Stimulated activated naive CD8-positive, alpha-beta T cell treated with anti-CD3 and anti-CD28 coated beads, Interleukin-15, Interleukin-2, amounts not matched to agents 100 U/mL and 50 U/mL, for 24 hours (primary cell): ENCODE measurements around the gene GBF1.
A peak's percentile ranks its signal among the peaks of the same experiment; 100 is the strongest.

Experiments used
- ATAC-seq: fragments of 150-1000 bp; cut with Tn5 transposase; one replicate; pipeline ENCODE4 v1.10.0; 2021
- DNase-seq: peaks from one replicate; pipeline ENCODE4 v3.0.0; 2021

Gene GBF1

DNA sequence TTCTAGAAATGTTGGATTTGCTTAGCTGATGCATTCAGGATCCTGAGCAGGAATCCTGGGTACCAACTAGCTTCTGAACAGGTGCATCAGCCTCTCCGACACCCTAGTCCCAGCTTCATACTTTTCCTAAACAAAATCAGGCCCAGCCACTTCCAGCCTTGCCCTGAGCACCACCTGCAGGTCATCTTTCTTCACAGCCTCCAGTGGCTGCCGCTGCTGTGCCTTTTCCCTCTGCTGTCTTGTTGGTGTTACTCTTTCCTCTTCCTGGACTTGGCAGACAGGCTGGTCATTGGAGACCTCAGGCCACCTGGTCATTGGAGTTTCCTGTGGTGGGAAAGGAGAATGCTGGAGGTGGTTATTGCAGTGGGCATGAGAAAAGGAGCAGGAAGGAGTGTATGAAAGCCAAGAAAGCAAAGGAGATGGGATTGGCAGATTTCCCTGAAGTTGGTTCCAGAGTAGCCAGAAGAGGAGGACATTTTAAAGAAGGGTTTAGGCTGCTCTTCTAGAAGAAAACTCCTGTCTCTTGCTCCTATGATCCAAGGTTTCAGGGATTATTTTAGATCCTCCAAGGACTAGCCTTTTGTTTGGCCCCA, 102.0 kb downstream of the GBF1 start:
- ATAC-seq (no peak), DNase-seq (peak; percentile 30)

DNA sequence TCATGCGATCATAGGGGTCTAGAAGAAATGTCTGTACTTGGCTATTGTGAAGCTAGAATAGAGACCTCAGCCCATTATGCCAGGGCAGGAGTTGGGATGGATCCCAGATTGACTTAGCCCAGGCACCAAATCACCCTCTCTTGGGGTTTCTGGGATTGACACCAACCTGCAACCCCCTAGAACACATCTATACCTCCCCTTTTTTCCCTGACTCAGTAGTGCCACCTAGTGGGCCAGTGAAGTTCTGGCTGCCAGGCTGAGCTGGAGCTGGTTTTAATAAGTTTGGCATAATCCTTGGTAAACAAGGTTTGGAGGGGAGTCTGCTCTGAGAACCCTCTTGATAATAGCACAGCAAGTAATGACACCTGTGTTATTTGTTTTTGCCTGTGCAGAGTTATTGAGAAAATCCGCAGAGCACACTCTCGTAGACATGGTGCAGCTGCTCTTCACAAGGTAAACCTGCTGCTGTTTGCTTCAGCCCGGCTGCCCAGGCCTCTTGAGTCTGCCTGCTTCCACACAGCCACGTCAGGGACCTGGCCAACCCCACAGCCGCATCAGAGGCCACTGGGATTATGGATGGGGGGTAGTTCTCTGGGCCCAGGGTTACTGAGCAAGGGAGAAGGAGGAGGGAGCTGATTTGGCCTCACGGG, 106.9 kb downstream of the GBF1 start:
- DNase-seq = peak; percentile 82
- peak; percentile 68 for ATAC-seq

DNA sequence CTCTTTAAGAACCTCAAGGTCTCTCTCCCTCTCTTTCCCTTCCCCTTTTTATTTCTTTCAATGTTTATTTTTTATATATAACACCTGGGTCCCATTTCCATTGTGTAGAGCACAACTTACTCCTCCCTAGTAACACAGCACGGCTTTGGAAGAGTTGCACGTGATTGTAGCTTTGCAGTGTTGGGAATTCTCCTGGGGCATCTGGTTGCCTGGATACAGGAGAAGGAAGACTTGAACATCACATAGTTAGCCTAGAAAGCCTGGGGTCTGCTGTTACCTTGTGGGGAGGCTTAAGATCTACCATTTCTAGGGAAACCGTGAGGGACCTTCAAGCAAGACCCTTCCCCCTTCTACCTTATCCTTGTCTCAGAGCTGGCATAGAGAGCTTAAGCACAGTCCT, 109.1 kb downstream of the GBF1 start:
- ATAC-seq = no peak

DNA sequence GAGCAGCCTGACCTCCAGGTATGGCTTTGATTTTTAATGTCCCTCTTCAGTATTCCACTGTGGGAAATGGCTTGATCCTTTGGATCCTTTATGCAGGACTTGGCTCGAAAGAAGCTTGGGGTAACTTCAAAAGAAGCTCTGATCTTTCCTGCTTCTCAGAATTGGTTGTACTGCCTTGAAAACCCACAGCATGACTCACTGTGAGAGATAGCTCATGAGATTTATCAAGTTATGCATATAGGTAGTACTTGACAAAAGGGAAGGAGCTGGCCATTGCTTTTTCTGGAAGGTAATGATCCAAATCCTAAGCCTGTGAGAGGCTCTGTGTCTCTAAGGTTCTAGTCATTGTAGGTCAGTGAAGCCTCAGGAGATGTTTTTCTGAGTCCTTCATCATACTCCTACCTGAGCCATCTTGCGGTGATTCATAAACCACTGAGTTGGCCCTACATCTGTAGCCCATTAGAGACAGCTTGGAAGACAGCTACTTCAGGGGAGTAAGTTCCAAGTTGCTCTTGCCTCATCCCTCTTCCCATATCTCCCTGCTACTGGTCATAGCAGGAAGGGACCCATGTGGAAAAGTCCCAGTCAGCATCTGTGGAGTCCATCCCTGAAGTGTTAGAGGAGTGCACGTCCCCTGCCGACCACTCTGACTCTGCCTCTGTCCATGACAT, 113.5 kb downstream of the GBF1 start:
- ATAC-seq = peak; percentile 66
- DNase-seq = no peak

More for the DNA sequence above, 109.1 kb downstream of the GBF1 start:
- DNase-seq = no peak

DNA sequence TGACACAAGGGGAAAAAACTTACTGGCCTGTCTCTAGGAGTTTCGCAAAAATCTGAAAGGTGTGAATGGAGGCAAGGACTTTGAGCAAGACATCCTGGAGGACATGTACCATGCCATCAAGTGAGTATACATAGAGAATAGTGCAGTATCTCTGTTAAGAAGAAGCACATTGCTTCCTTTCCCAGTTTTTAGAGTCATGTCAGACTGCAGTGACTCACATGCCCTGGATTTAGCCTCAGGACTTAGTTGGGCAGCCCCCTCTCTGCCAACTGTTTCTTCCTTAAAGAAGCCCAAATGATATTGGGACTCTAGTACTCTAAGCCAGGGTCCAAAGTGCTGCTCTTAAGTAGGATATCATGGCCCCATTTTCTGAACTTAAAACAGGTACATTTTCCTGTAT, 122.1 kb downstream of the GBF1 start:
- DNase-seq (no peak), ATAC-seq (no peak)

DNA sequence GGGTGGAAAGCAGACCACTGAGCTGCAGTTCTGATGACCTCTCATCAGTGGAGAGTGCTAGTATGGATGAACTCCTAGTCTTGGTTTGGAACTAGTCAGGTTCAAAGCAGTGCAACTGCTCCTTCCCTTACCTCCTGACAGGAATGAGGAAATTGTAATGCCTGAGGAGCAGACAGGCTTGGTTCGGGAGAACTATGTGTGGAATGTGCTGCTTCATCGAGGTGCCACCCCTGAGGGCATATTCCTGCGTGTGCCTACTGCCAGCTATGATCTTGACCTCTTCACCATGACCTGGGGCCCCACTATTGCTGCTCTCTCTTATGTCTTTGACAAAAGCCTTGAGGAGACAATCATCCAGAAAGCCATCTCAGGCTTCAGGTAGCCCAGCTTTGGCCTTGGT, 122.7 kb downstream of the GBF1 start:
- DNase-seq (no peak), ATAC-seq (no peak)

DNA sequence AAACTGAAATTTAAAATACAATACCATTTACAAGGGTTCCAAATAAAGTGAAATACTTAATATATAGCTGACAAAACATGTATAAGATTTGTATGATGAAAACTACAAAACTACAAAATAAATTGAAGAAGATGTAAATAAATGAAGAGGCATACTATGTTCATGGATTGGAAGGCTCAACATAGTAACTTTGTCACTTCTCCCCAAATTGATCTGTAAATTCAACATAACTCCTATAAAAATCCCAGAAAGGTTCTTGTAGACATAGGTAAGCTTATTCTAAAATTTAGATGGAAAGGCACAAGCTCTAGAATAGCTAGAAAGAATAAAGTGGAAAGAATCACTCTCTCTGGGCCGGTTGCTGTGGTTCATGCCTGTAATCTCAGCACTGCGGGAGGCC, 126.0 kb downstream of the GBF1 start:
- ATAC-seq = no peak
- DNase-seq = no peak

DNA sequence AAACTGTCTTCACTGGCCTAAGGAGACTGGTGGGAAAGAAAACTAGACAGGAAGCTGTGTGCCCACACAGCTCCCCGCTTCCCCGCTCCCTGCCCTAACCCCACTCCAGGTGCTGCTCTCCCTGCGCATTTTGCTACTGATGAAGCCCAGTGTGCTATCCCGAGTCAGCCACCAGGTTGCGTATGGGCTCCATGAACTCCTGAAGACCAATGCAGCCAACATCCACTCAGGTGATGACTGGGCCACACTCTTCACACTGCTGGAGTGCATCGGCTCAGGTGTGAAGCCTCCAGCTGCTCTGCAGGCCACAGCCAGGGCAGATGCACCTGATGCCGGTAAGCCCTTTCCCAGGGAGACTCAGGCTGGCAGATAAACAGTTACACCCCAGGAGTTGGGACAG, 129.9 kb downstream of the GBF1 start:
- DNase-seq (no peak), ATAC-seq (no peak)

DNA sequence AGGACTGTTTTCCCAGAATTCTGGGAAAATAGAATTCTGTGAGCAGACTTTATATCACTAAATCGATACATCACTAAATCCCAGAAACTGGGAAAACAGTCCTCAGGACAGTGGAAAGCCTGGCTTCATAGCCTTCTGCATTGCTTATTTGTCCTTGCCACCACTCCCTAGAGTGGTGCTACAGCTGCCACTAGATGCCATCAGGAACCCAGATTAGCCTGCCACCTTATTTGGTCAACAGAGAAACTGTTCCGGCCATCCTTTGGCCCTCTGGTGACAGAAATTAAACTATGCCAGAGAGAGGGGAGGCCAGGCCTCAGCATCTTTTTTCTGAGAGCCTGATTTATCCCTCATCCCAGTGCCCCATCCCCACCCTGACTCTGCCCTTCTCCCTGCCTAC, 130.5 kb downstream of the GBF1 start:
- DNase-seq = no peak

DNA sequence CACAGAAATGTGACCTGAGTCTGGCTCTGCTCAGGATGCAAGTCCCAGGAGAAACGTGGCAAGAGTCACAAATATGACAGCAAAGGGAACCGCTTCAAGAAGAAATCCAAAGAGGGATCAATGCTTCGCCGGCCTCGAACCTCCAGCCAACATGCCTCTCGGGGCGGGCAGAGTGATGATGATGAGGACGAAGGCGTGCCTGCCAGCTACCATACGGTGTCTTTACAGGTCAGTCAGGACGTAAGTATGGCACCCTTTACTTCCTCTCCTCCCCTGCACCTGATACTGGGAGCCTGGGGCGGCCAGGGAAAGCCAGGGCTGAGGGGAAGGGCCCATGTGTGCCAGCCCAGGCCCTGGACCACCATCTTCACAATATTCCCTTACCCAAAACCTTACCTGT, 131.6 kb downstream of the GBF1 start:
- DNase-seq = no peak

More for the DNA sequence above, 130.5 kb downstream of the GBF1 start:
- ATAC-seq = no peak

DNA sequence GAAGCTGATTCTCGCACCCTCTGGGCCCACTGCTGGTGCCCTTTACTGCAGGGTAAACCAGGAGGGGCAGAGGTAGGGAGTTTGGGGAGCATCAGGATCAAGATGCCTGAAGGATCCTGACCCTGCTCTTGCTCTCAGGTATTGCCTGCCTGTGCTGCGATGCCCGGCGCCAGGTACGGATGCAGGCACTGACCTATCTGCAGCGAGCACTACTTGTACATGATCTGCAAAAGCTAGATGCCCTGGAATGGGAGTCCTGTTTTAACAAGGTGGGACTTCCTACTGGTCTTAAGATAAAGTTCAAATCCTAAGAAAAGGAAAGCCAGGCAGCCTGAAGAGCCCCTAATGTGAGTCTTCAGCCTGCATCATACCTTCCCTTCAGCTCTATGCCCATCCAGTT, 134.1 kb downstream of the GBF1 start:
- ATAC-seq (no peak), DNase-seq (no peak)

More for the DNA sequence above, 131.6 kb downstream of the GBF1 start:
- ATAC-seq = no peak

DNA sequence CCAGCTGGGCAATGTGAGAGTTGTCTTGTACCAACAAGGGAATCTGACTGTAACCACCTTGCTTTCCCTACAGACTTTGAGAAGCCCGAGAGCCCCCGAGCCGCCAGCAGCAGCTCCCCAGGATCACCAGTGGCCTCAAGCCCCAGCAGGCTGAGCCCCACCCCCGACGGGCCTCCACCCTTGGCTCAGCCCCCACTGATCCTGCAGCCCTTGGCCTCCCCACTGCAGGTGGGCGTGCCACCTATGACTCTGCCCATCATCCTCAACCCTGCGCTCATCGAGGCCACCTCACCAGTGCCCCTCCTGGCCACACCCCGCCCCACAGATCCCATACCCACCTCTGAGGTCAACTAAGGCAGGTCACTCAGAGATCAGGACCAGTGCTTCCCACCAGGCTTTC, 136.7 kb downstream of the GBF1 start:
- ATAC-seq (no peak), DNase-seq (no peak)

DNA sequence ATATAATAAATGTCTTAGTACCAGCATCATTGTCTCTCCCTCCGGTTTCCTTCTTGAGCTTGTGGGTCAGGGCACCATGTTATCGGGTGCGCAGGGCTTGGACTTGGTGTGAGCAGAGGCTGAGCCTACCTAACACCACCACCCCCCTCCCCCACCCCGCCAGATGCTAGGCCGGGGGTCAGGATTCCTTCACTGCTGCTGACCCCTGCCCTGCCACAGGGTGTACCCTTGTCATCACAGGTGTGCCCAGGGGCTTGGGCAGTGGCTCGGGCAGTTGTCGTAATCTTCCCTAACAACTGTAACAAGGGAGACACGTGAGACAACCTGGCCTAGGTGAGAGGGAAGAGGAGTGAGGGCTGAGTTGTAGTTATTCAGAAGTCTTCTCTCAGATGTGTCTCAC, 137.5 kb downstream of the GBF1 start:
- ATAC-seq = no peak
- DNase-seq = no peak

DNA sequence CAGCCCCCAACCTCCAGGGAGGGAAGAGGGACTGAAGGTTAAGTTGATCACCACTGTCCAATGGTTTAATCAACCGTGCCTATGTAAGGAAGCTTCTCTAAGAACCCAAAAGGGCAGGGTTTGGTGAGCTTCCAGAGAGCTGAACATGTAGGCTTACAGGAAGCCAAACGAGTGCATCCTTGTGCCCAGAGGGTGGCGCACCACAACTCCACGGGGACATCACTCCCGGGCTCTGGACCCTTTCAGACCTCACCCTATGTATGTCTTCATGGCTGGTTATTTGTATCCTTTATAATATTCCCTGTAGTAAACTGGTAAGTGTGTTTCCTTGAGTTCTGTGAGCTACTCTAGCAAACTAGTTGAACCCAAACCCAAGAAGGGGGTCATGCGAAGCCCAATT, 138.7 kb downstream of the GBF1 start:
- peak; percentile 23 for DNase-seq
- ATAC-seq = peak; percentile 34

DNA sequence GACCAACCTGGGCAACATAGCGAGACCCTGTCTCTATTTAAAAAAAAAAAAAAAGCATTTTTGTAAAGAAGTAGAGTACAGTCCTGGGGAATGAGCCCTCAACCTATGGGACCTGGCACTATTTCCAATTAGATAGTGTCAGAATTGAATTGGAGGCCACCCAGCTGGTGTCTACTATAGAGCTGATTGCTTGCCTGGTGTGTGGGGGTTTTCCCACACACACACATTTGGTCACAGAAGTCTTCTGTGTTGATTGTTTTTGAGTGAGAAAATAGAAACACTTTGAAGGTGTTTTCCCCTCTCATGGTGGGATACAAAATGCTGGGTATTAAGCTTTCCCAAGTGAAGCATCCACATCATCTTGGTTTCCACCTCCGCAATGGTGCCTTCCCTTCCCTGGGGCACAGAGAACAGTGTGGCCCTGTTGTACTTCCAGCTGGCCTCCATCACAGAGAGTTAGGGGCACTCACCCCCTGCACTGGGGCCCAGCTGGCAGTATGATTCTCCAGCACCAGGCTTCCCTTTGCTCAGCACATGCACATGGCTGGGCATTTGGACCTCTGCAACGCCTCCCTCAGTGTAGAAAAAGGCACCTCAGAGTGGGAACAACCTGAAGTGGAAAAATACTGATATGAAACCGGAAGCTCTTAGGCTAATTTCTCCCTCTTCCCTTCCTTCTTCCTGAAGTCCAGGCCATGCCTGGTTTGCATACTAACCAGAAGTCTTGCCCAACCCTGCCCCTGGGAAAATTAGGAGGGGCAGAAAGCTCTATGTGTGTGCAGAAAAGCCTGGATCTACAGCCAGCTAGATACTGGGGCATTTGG, 139.5 kb downstream of the GBF1 start:
- DNase-seq (no peak), ATAC-seq (no peak)

DNA sequence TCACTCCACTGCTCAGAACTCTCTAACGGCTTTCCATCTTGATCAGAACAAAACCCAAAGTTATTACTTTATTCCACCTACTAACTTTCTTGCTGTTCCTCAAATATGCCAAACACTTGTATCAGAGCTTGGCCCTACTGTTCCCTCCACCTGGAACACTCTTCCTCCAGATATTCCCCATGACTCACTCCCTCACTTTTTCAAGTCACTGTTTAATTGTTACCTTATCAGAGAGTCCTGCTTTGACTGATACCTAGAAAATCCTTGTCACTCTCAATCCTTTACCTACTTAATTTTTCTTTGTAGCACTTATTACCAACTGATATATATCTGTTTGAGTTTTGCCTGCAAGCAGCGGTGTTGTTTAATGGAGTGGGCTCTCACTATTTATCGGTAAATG, 144.6 kb downstream of the GBF1 start:
- DNase-seq = no peak
- no peak for ATAC-seq

DNA sequence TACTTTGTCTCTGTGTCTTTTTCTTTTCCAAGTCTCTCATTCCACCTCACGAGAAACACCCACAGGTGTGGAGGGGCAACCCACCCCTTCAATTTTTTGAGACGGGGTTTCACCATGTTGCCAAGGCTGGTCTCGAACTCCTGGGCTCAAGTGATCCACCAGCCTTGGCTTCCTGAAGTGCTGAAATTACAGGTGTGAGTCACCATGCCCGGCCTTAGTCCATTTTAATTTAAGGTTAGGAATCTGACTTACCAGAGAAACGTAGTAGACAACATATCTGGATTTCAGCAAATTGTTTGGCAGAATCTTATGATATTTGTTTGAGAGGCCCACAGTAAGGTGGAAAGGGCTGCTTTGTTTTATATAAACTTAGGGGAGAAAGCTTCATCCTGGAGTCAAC, 147.0 kb downstream of the GBF1 start:
- ATAC-seq = no peak
- DNase-seq = no peak

DNA sequence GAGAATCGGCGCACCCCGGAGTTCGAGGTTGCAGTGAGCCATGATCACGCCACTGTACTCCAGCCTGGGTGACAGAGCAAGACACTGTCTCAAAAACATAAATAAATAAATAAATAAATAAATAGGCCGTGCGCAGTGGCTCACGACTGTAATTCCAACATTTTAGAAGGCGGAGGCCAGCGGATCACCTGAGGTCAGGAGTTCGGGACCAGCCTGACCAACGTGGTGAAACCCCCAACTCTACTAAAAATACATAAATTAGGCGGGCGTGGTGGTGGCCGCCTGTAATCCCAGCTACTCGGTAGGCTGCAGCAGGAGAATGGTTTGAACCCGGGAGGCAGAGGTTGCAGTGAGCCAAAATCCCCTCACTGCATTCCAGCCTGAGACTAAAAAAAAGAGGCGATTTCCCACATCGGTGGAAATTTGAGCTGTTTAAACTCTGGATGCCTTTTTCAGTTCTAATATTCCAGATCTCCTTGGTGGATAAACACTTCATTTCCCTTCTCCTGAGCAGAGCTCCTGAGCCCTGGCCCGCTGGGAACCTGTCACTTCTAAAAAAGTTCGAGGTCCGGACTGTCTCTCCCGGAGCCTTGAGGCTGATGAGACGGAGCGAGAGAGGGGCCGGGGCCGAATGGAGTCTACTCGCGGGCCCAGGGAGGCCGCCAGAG, 148.2 kb downstream of the GBF1 start:
- no peak for ATAC-seq
- no peak for DNase-seq

DNA sequence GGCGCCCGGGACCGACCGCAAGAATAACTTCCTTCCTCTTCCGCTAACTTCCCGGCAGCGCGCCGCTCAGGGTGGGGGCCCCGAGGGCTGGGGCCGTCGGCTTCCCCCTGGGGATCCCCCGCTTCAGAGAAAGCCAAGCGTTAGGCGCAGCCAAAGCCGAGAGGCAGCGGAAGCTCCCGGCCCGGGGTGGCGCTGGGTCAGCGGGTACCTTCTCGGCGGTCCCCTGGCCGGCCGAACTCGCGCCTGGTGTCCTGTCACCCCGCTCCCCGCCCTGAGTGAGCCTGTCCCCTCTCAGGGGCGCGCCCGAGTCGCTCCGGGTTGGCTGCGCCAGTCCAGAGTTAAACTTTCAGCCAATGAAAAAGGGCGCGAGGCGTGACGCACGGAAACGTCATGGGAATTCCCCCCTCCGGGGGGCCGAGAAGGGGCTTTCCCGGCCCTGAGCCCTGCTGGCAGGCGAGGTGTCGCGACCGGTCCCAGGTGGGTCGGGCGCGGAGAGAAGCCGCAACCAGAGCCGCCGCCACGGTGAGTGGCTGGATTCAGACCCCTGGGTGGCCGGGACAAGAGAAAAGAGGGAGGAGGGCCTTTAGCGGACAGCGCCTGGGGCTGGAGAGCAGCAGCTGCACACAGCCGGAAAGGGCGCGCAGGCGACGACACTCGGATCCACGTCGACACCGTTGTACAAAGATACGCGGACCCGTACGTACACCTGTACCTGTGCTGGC, 148.9 kb downstream of the GBF1 start:
- peak; percentile 99 for DNase-seq
- peak; percentile 89 for ATAC-seq

DNA sequence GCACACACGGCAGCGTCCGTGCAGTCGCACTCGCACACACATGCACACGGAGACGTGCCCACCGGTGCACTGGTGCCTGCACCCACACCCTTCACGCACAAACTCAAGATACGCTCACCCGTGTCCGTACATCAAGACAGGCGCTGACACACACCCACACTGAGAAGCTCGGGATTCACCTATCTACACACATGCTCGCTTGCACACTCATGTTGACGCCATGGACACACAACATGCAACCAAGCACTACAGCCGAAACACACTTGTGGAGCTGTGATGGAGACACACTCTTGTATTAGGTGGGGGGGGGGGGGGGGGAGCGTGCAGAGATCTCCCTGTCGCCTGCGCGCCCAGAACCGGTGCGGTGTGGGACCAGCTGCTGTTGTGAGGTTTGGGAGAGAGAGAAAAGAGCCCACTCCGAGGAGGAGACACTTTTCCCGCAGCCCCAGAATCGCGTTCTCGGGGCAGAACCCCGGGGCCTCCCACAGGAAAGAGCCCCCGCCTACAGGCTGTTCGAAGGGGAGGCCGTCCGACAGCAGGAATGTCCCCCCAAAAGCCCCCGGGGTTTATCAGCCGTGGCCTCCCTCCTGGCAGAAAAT, 149.6 kb downstream of the GBF1 start:
- ATAC-seq (peak; percentile 4), DNase-seq (peak; percentile 79)
